HAP-1 (cell line): ENCODE data around the gene SMC1B.
"Not testable (repeated sequence)": the region's sequence is repeated elsewhere in the genome, so short reads cannot be mapped to it uniquely, and the experiment has no call there.

Source experiments
- DNase-seq, 2 experiments: peaks; one replicate each; pipeline ENCODE4 v3.0.0-alpha.2; 2016 to 2020; ENCODE audit warnings: low spot score in 2 of 2
- H3K27me3 ChIP-seq: fragments of 250-450 bp; sonication (Bioruptor Pico); 2 replicates; pipeline ENCODE4 v1.5.1; 2020; ENCODE audit warnings: low read depth, mild to moderate bottlenecking, moderate library complexity
- H3K36me3 ChIP-seq: fragments of 250-450 bp; sonication (Bioruptor Pico); replicated peaks from 2 replicates; pipeline ENCODE4 v1.5.1; 2020; ENCODE audit warnings: mild to moderate bottlenecking
- H3K4me1 ChIP-seq: fragments of 250-450 bp; sonication (Bioruptor Pico); 2 replicates; pipeline ENCODE4 v1.5.1; 2020; ENCODE audit warnings: mild to moderate bottlenecking
- H3K4me3 ChIP-seq: fragments of 250-450 bp; sonication (Bioruptor Pico); 2 replicates; pipeline ENCODE4 v1.5.1; 2020; ENCODE audit warnings: mild to moderate bottlenecking, moderate library complexity
- H3K9me3 ChIP-seq: fragments of 250-450 bp; sonication (Bioruptor Pico); 2 replicates; pipeline ENCODE4 v1.5.1; 2020; ENCODE audit warnings: mild to moderate bottlenecking, moderate library complexity
- in situ Hi-C: fragments of 300-500 bp; cut with MboI; formaldehyde crosslinking; loops from 3 replicates; pipeline ENCODE4 v1.14.3; 2020; ENCODE audit warnings: low sequenced_read_pairs, inconsistent platforms, mixed read lengths

The SMC1B gene

GRCh38 chr22:45295492-45295891 is 117.9 kb downstream of the SMC1B start:
- H3K27me3 ChIP-seq: no peaks in the 10 kb centered on the region
- DNase-seq: no peak
- H3K4me3 ChIP-seq: no peak overlapping the region
- no peaks in the 10 kb centered on the region for H3K4me1 ChIP-seq
- no peaks in the 10 kb centered on the region for H3K9me3 ChIP-seq
- in situ Hi-C loops: no loop called here
- no peaks in the 10 kb centered on the region for H3K36me3 ChIP-seq

- H3K36me3 ChIP-seq, in situ Hi-C loops, H3K9me3 ChIP-seq, DNase-seq, H3K4me1 ChIP-seq, H3K27me3 ChIP-seq, H3K4me3 ChIP-seq: not testable (repeated sequence)
Observed at GRCh38 chr22:45295004-45295403, 118.4 kb downstream of the SMC1B start.
